Caco-2 (cell line): ENCODE measurements around the gene FMN1. TPM values are rescaled to one million over a fixed set of nuclear protein-coding genes. Genes with fewer than 3 reads are reported as not detected.

Experiments
- BruUV-seq: library from RNA; stranded (reverse); fragments of 400-500 nt; replicated peaks from 2 replicates; lab custom pipeline; 2021; lab: Mats Ljungman, UMichigan
- CTCF ChIA-PET: fragments of 300-600 bp; sonication (Branson Sonifier 250); formaldehyde crosslinking; loops from one replicate; lab custom pipeline; 2022; ENCODE audit warnings: antibody characterized with exemption; lab: Charles Lee
- POLR2A ChIA-PET: fragments of 300-600 bp; sonication (Branson Sonifier 250); formaldehyde crosslinking; loops from one replicate; lab custom pipeline; 2022; ENCODE audit warnings: antibody characterized with exemption; lab: Charles Lee
- DNase-seq, 2 experiments: peaks; one replicate each; pipeline versions ENCODE4 v3.0.0 to v3.0.0-alpha.2; 2020 to 2022
- H3K27me3 ChIP-seq: replicated peaks from 2 replicates; pipeline ENCODE4 v1.6.0; 2011; ENCODE audit warnings: low read length; ENCODE audit not compliant: control insufficient read depth, insufficient read depth
- H3K36me3 ChIP-seq: 2 replicates; pipeline ENCODE4 v1.5.1; 2011; ENCODE audit warnings: low read length; ENCODE audit not compliant: control insufficient read depth, insufficient read depth
- H3K4me1 ChIP-seq: fragments of 250-450 bp; sonication (Bioruptor Pico); 2 replicates; pipeline ENCODE4 v1.5.1; 2020; ENCODE audit warnings: mild to moderate bottlenecking
- H3K4me3 ChIP-seq: 2 replicates; pipeline ENCODE4 v1.5.1; 2011; ENCODE audit warnings: low read depth, mild to moderate bottlenecking, control low read depth, low read length
- H3K9me3 ChIP-seq: fragments of 250-450 bp; sonication (Bioruptor Pico); 2 replicates; pipeline ENCODE4 v1.5.1; 2020; ENCODE audit warnings: mild to moderate bottlenecking, moderate library complexity
- H3K27ac Mint-ChIP-seq: one replicate; pipeline ENCODE4 v1.8.0; 2022; ENCODE audit warnings: mixed read lengths; ENCODE audit not compliant: unreplicated experiment
- H3K27me3 Mint-ChIP-seq: one replicate; pipeline ENCODE4 v1.8.0; 2022; ENCODE audit warnings: mixed read lengths; ENCODE audit not compliant: insufficient read depth, unreplicated experiment
- H3K36me3 Mint-ChIP-seq: one replicate; pipeline ENCODE4 v1.8.0; 2022; ENCODE audit warnings: mild to moderate bottlenecking, mixed read lengths; ENCODE audit not compliant: insufficient read depth, unreplicated experiment
- H3K4me1 Mint-ChIP-seq: one replicate; pipeline ENCODE4 v1.8.0; 2022; ENCODE audit warnings: low read depth, mixed read lengths; ENCODE audit not compliant: unreplicated experiment
- H3K4me3 Mint-ChIP-seq: one replicate; pipeline ENCODE4 v1.8.0; 2022; ENCODE audit warnings: mild to moderate bottlenecking, moderate library complexity, mixed read lengths; ENCODE audit not compliant: unreplicated experiment
- H3K9me3 Mint-ChIP-seq: one replicate; pipeline ENCODE4 v1.8.0; 2022; ENCODE audit warnings: mixed read lengths; ENCODE audit not compliant: unreplicated experiment
- CTCF ChIP-seq, 2 experiments: fragments of 200-600 bp in 1 of 2; IDR thresholded peaks; 1 replicate in 1 of 2; 2 replicates in 1 of 2; pipeline versions ENCODE4 v1.5.1 to v1.8.0; 2011 to 2022; ENCODE audit warnings: antibody characterized with exemption in 1 of 2, control low read depth in 1 of 2, inconsistent platforms in 1 of 2, low read depth in 1 of 2, low read length in 1 of 2, mild to moderate bottlenecking in 1 of 2, moderate library complexity in 1 of 2; ENCODE audit not compliant: insufficient read depth in 1 of 2, severe bottlenecking in 1 of 2, unreplicated experiment in 1 of 2
- intact Hi-C: fragments of 100-400 bp; cut with micrococcal nuclease; formaldehyde crosslinking; loops from one replicate; pipeline ENCODE4 v1.10.0; 2022; ENCODE audit not compliant: unreplicated experiment
- total RNA-seq: library from RNA; stranded (reverse); gene quantifications from 2 replicates; pipeline ENCODE4 v1.2.3, GENCODE V29; 2022

Gene FMN1
- total RNA-seq, 1 experiment from 2014 or later: 1.6 TPM

- H3K36me3 ChIP-seq: no peaks in the 10 kb centered on the region
- no peaks in the 10 kb centered on the region for H3K36me3 Mint-ChIP-seq
- no peak overlapping the region for H3K4me3 ChIP-seq
- H3K27ac Mint-ChIP-seq: no peak overlapping the region
- peaks cover 10% of the 10 kb centered on the region for H3K9me3 Mint-ChIP-seq
- no peak for DNase-seq
- peaks cover 9% of the 10 kb centered on the region for H3K4me1 ChIP-seq
- intact Hi-C loops: no loop called here
- POLR2A ChIA-PET: no interaction called here
- H3K4me3 Mint-ChIP-seq: no peak overlapping the region
- no peaks in the 10 kb centered on the region for H3K4me1 Mint-ChIP-seq
- CTCF ChIA-PET: no interaction called here
- TF ChIP-seq CTCF (IDR thresholded peaks at IDR 0.05; ENCODE audit: insufficient read depth in 1 of 2, low read depth in 1 of 2, low read length in 1 of 2, severe bottlenecking in 1 of 2, unreplicated experiment in 1 of 2): no peak
- no peaks in the 10 kb centered on the region for H3K9me3 ChIP-seq
- no peaks in the 10 kb centered on the region for H3K27me3 Mint-ChIP-seq
- no TSS peak for BruUV-seq
- H3K27me3 ChIP-seq: no peaks in the 10 kb centered on the region
Measured at GRCh38 chr15:32792436-32792835, 402.1 kb downstream of the FMN1 start.

- peaks cover 16% of the 10 kb centered on the region for H3K4me1 ChIP-seq
- H3K27me3 ChIP-seq: no peaks in the 10 kb centered on the region
- no peak for DNase-seq
- H3K4me3 Mint-ChIP-seq: no peak overlapping the region
- no peaks in the 10 kb centered on the region for H3K9me3 ChIP-seq
- ChIA-PET POLR2A (no interaction called here), CTCF (no interaction called here)
- intact Hi-C loops: no loop called here
- no peaks in the 10 kb centered on the region for H3K4me1 Mint-ChIP-seq
- H3K9me3 Mint-ChIP-seq: peaks cover 10% of the 10 kb centered on the region
- BruUV-seq: no TSS peak
- no peak overlapping the region for H3K4me3 ChIP-seq
- no peaks in the 10 kb centered on the region for H3K36me3 ChIP-seq
- H3K36me3 Mint-ChIP-seq: no peaks in the 10 kb centered on the region
- TF ChIP-seq CTCF (IDR thresholded peaks at IDR 0.05; ENCODE audit: insufficient read depth in 1 of 2, low read depth in 1 of 2, low read length in 1 of 2, severe bottlenecking in 1 of 2, unreplicated experiment in 1 of 2): no peak
- H3K27me3 Mint-ChIP-seq: no peaks in the 10 kb centered on the region
- H3K27ac Mint-ChIP-seq: no peak overlapping the region
Measured at GRCh38 chr15:32790352-32790999, 404.0 kb downstream of the FMN1 start.

- H3K4me1 Mint-ChIP-seq: no peaks in the 10 kb centered on the region
- no peaks in the 10 kb centered on the region for H3K9me3 ChIP-seq
- intact Hi-C loops: loop anchor here (10.0 kb wide), 1 partner anchor 83 kb away; no protein-coding TSS in a partner anchor
Measured at GRCh38 chr15:32787949-32788348, 406.6 kb downstream of the FMN1 start.

More at GRCh38 chr15:32787949-32788348, 406.6 kb downstream of the FMN1 start:
- H3K27me3 Mint-ChIP-seq: no peaks in the 10 kb centered on the region
- ChIA-PET POLR2A (no interaction called here), CTCF (no interaction called here)
- peaks cover 10% of the 10 kb centered on the region for H3K9me3 Mint-ChIP-seq
- Histone ChIP-seq H3K4me3 (no peak overlapping the region), H3K36me3 (no peaks in the 10 kb centered on the region), H3K4me1 (peaks cover 16% of the 10 kb centered on the region), H3K27me3 (no peaks in the 10 kb centered on the region)
- TF ChIP-seq CTCF (IDR thresholded peaks at IDR 0.05; ENCODE audit: insufficient read depth in 1 of 2, low read depth in 1 of 2, low read length in 1 of 2, severe bottlenecking in 1 of 2, unreplicated experiment in 1 of 2): no peak
- no peak overlapping the region for H3K4me3 Mint-ChIP-seq
- H3K36me3 Mint-ChIP-seq: no peaks in the 10 kb centered on the region
- BruUV-seq: no TSS peak
- no peak for DNase-seq
- no peak overlapping the region for H3K27ac Mint-ChIP-seq
